Adipocyte (in vitro differentiated cells): ENCODE results near the gene PRKCI.
A peak's percentile ranks its signal among the peaks of the same experiment; 100 is the strongest.
"Not testable (repeated sequence)": the region's sequence is repeated elsewhere in the genome, so short reads cannot be mapped to it uniquely, and the experiment has no call there.

Experiments used
- DNase-seq: peaks from one replicate; pipeline ENCODE4 v3.0.0-alpha.2; 2015; ENCODE audit warnings: low read depth
- H3K27me3 ChIP-seq: replicated peaks from 2 replicates; pipeline ENCODE4 v1.7.0; 2013; ENCODE audit warnings: mild to moderate bottlenecking, low read length, moderate library complexity; ENCODE audit not compliant: control insufficient read depth, insufficient read depth
- H3K36me3 ChIP-seq: 2 replicates; pipeline ENCODE4 v1.7.0; 2013; ENCODE audit warnings: low read length, mild to moderate bottlenecking, moderate library complexity; ENCODE audit not compliant: control insufficient read depth, insufficient read depth, severe bottlenecking
- H3K4me1 ChIP-seq: 2 replicates; pipeline ENCODE4 v1.7.0; 2013; ENCODE audit warnings: mild to moderate bottlenecking, low read length, moderate library complexity; ENCODE audit not compliant: control insufficient read depth, insufficient read depth
- H3K4me3 ChIP-seq: 2 replicates; pipeline ENCODE4 v1.7.0; 2013; ENCODE audit warnings: mild to moderate bottlenecking, low read length, moderate library complexity
- H3K9ac ChIP-seq: 2 replicates; pipeline ENCODE4 v1.7.0; 2013; ENCODE audit warnings: mild to moderate bottlenecking, low read length, moderate library complexity
- H3K9me3 ChIP-seq: 2 replicates; pipeline ENCODE4 v1.7.0; 2013; ENCODE audit warnings: mild to moderate bottlenecking, low read length, moderate library complexity; ENCODE audit not compliant: control insufficient read depth

PRKCI gene

GRCh38 chr3:170327040-170327808, 105.0 kb downstream of the PRKCI start:
- Histone ChIP-seq H3K4me1 (peaks cover 4% of the 10 kb centered on the region), H3K9me3 (no peaks in the 10 kb centered on the region), H3K36me3 (no peaks in the 10 kb centered on the region), H3K9ac (no peak overlapping the region), H3K27me3 (no peaks in the 10 kb centered on the region), H3K4me3 (no peak overlapping the region)
- DNase-seq, result no peak

- H3K27me3 ChIP-seq, H3K36me3 ChIP-seq: not testable (repeated sequence)
These were observed 105.8 kb downstream of the PRKCI start for GRCh38 chr3:170327868-170328548.

GRCh38 chr3:170330366-170330765, 108.1 kb downstream of the PRKCI start:
- DNase-seq, result peak; percentile 43
- no peak overlapping the region for H3K9ac ChIP-seq

More at GRCh38 chr3:170327868-170328548, 105.8 kb downstream of the PRKCI start:
- H3K4me1 ChIP-seq, H3K9me3 ChIP-seq, H3K4me3 ChIP-seq, DNase-seq, H3K9ac ChIP-seq: not testable (repeated sequence)

GRCh38 chr3:170331143-170331542, 108.9 kb downstream of the PRKCI start:
- Histone ChIP-seq H3K27me3 (no peaks in the 10 kb centered on the region), H3K36me3 (no peaks in the 10 kb centered on the region), H3K4me1 (peaks cover 4% of the 10 kb centered on the region), H3K9ac (no peak overlapping the region), H3K9me3 (no peaks in the 10 kb centered on the region), H3K4me3 (no peak overlapping the region)
- no peak for DNase-seq

More at GRCh38 chr3:170330366-170330765, 108.1 kb downstream of the PRKCI start:
- H3K27me3 ChIP-seq, result no peaks in the 10 kb centered on the region
- H3K9me3 ChIP-seq, result no peaks in the 10 kb centered on the region
- H3K4me3 ChIP-seq, result no peak overlapping the region
- no peaks in the 10 kb centered on the region for H3K36me3 ChIP-seq
- peaks cover 4% of the 10 kb centered on the region for H3K4me1 ChIP-seq

GRCh38 chr3:170337420-170337819, 115.2 kb downstream of the PRKCI start:
- no peak for DNase-seq
- Histone ChIP-seq H3K27me3 (no peaks in the 10 kb centered on the region), H3K9me3 (no peaks in the 10 kb centered on the region), H3K9ac (no peak overlapping the region), H3K4me1 (no peaks in the 10 kb centered on the region), H3K4me3 (no peak overlapping the region), H3K36me3 (no peaks in the 10 kb centered on the region)

GRCh38 chr3:170338690-170339340, 116.6 kb downstream of the PRKCI start:
- DNase-seq, result no peak
- H3K9ac ChIP-seq, result no peak overlapping the region
- H3K36me3 ChIP-seq, result no peaks in the 10 kb centered on the region
- H3K27me3 ChIP-seq, result no peaks in the 10 kb centered on the region
- no peaks in the 10 kb centered on the region for H3K9me3 ChIP-seq
- no peak overlapping the region for H3K4me3 ChIP-seq
- H3K4me1 ChIP-seq, result no peaks in the 10 kb centered on the region

GRCh38 chr3:170342273-170342672, 120.0 kb downstream of the PRKCI start:
- H3K4me3 ChIP-seq, H3K9me3 ChIP-seq, H3K4me1 ChIP-seq, H3K36me3 ChIP-seq, H3K27me3 ChIP-seq, DNase-seq, H3K9ac ChIP-seq: not testable (repeated sequence)

GRCh38 chr3:170343859-170344258, 121.6 kb downstream of the PRKCI start:
- H3K9ac ChIP-seq, H3K36me3 ChIP-seq, DNase-seq, H3K4me3 ChIP-seq, H3K27me3 ChIP-seq, H3K9me3 ChIP-seq, H3K4me1 ChIP-seq: not testable (repeated sequence)

GRCh38 chr3:170344971-170345370, 122.7 kb downstream of the PRKCI start:
- Histone ChIP-seq H3K4me1 (no peaks in the 10 kb centered on the region), H3K9ac (no peak overlapping the region), H3K27me3 (no peaks in the 10 kb centered on the region), H3K9me3 (no peaks in the 10 kb centered on the region), H3K4me3 (no peak overlapping the region), H3K36me3 (no peaks in the 10 kb centered on the region)
- no peak for DNase-seq

- H3K27me3 ChIP-seq, result no peaks in the 10 kb centered on the region
- H3K9ac ChIP-seq, result no peak overlapping the region
- no peaks in the 10 kb centered on the region for H3K9me3 ChIP-seq
- H3K36me3 ChIP-seq, result no peaks in the 10 kb centered on the region
- no peak overlapping the region for H3K4me3 ChIP-seq
- peak; percentile 80 for DNase-seq
- peaks cover 4% of the 10 kb centered on the region for H3K4me1 ChIP-seq
These were observed 124.5 kb downstream of the PRKCI start for GRCh38 chr3:170346481-170347392.
